ENCODE measurements around the gene ROS1. TPM values are rescaled to one million over a fixed set of nuclear protein-coding genes. Genes with fewer than 3 reads are reported as not detected.

Gene ROS1
- total RNA-seq, 2 donors from 2014 or later: not detected

- ATAC-seq: peak in 1 of 2 donors; percentile 68
- DNase-seq: peak; percentile 25
- intact Hi-C loops (cut with DNase I): no loop called here
These were observed 87.2 kb downstream of the ROS1 start for GRCh38 chr6:117338567-117338966.

GRCh38 chr6:117329926-117330325, 95.8 kb downstream of the ROS1 start:
- intact Hi-C loops (cut with DNase I): no loop called here
- ATAC-seq: no peak
- DNase-seq: no peak

- DNase-seq (no peak), ATAC-seq (no peak)
- intact Hi-C loops (cut with DNase I): no loop called here
These were observed 97.2 kb downstream of the ROS1 start for GRCh38 chr6:117328500-117328899.

GRCh38 chr6:117328005-117328389, 97.7 kb downstream of the ROS1 start:
- no peak for DNase-seq
- intact Hi-C loops (cut with DNase I): no loop called here
- no peak for ATAC-seq

- intact Hi-C loops (cut with DNase I): no loop called here
- ATAC-seq: no peak
- DNase-seq: no peak
These were observed 98.4 kb downstream of the ROS1 start for GRCh38 chr6:117327149-117328004.

GRCh38 chr6:117326396-117326795, 99.3 kb downstream of the ROS1 start:
- DNase-seq: no peak
- no peak for ATAC-seq
- intact Hi-C loops (cut with DNase I): no loop called here

GRCh38 chr6:117317261-117317660, 108.5 kb downstream of the ROS1 start:
- DNase-seq: no peak
- intact Hi-C loops (cut with DNase I): loop anchor here in 1 of 2 donors (5.0 kb wide), 2 partner anchors 345 to 535 kb away; no protein-coding TSS in a partner anchor
- ATAC-seq: peak in 1 of 2 donors; percentile 34

- DNase-seq (no peak), ATAC-seq (no peak)
- intact Hi-C loops (cut with DNase I): no loop called here
These were observed 114.0 kb downstream of the ROS1 start for GRCh38 chr6:117311726-117312125.

- ATAC-seq: no peak
- intact Hi-C loops (cut with DNase I): no loop called here
- DNase-seq: no peak
These were observed 114.4 kb downstream of the ROS1 start for GRCh38 chr6:117311310-117311709.

- DNase-seq (no peak), ATAC-seq (no peak)
- intact Hi-C loops (cut with DNase I): no loop called here
These were observed 116.1 kb downstream of the ROS1 start for GRCh38 chr6:117309611-117310010.

GRCh38 chr6:117309069-117309468, 116.7 kb downstream of the ROS1 start:
- ATAC-seq (no peak), DNase-seq (no peak)
- intact Hi-C loops (cut with DNase I): no loop called here

GRCh38 chr6:117307655-117308054, 118.1 kb downstream of the ROS1 start:
- ATAC-seq: no peak
- intact Hi-C loops (cut with DNase I): no loop called here
- no peak for DNase-seq

GRCh38 chr6:117306227-117306790, 119.4 kb downstream of the ROS1 start:
- DNase-seq (no peak), ATAC-seq (no peak)
- intact Hi-C loops (cut with DNase I): no loop called here

GRCh38 chr6:117304446-117304845, 121.3 kb downstream of the ROS1 start:
- DNase-seq: no peak
- ATAC-seq: no peak
- intact Hi-C loops (cut with DNase I): no loop called here

GRCh38 chr6:117303323-117303722, 122.4 kb downstream of the ROS1 start:
- DNase-seq: no peak
- intact Hi-C loops (cut with DNase I): no loop called here
- ATAC-seq: peak; percentile 62 to 70

- ATAC-seq: no peak
- intact Hi-C loops (cut with DNase I): no loop called here
These were observed 126.8 kb downstream of the ROS1 start for GRCh38 chr6:117298941-117299340.

GRCh38 chr6:117290173-117290846, 135.4 kb downstream of the ROS1 start:
- intact Hi-C loops (cut with DNase I): no loop called here
- DNase-seq (no peak), ATAC-seq (peak in 1 of 2 donors; percentile 38)

More at GRCh38 chr6:117298941-117299340, 126.8 kb downstream of the ROS1 start:
- DNase-seq: no peak

GRCh38 chr6:117288083-117288715, 137.5 kb downstream of the ROS1 start:
- ATAC-seq: no peak
- DNase-seq: no peak
- intact Hi-C loops (cut with DNase I): no loop called here

- intact Hi-C loops (cut with DNase I): no loop called here
- DNase-seq (no peak), ATAC-seq (no peak)
These were observed 144.8 kb downstream of the ROS1 start for GRCh38 chr6:117280922-117281321.

Data from left cardiac atrium (tissue), 4 donors.